ENCODE data around the gene TDRKH. TPM values are rescaled to one million over a fixed set of nuclear protein-coding genes. Genes with fewer than 3 reads are reported as not detected.

TDRKH gene
- total and polyA plus RNA-seq, 2 of the 13 experiments (the other 11 are each of a cell fraction or from before 2014, with no cell fraction given) = 3.9 to 5.4 TPM

GRCh38 chr1:151839457-151840403 is 49.4 kb upstream of the TDRKH start, which contains the start of gene C2CD4D (continued):
- TF ChIP-seq HOMEZ (CRISPR knock-in tag; IDR thresholded peaks at IDR 0.05; ENCODE audit: low read depth) (no peak), ZNF713 (CRISPR knock-in tag; IDR thresholded peaks at IDR 0.05) (no peak), GMEB2 (CRISPR knock-in tag; IDR thresholded peaks at IDR 0.05; ENCODE audit: low read depth) (no peak), ZNF746 (CRISPR knock-in tag; IDR thresholded peaks at IDR 0.05) (no peak), ZNF12 (CRISPR knock-in tag; IDR thresholded peaks at IDR 0.05) (no peak), MAFG (CRISPR knock-in tag; IDR thresholded peaks at IDR 0.05) (no peak), ZNF34 (CRISPR knock-in tag; IDR thresholded peaks at IDR 0.05; ENCODE audit: borderline replicate concordance) (no peak), IKZF4 (CRISPR knock-in tag; IDR thresholded peaks at IDR 0.05; ENCODE audit: borderline replicate concordance, low read depth, not compliant biosample characterization) (no peak), POLR2G (IDR thresholded peaks at IDR 0.05; ENCODE audit: low read depth, low read length) (peak; percentile 84), ZBTB1 (CRISPR knock-in tag; IDR thresholded peaks at IDR 0.05; ENCODE audit: borderline replicate concordance) (no peak), TFDP2 (CRISPR knock-in tag; IDR thresholded peaks at IDR 0.05) (no peak; the same call in 1 of the 2 replicates), TBL1XR1 (IDR thresholded peaks at IDR 0.05; ENCODE audit: borderline replicate concordance, low read length, partially characterized antibody) (no peak), ZFP41 (CRISPR knock-in tag; IDR thresholded peaks at IDR 0.05; ENCODE audit: borderline replicate concordance) (no peak; the same call in 1 of the 2 replicates), FOSL2 (CRISPR knock-in tag; IDR thresholded peaks at IDR 0.05) (peak; percentile 33; the same call in 1 of the 2 replicates), ISX (CRISPR knock-in tag; conservative IDR thresholded peaks at IDR 0.05) (no peak), ZNF280B (CRISPR knock-in tag; IDR thresholded peaks at IDR 0.05; ENCODE audit: borderline replicate concordance) (peak; percentile 94), HMGXB4 (CRISPR knock-in tag; IDR thresholded peaks at IDR 0.05; ENCODE audit: borderline replicate concordance in 1 of 2, low read depth in 1 of 2) (peak in 1 of 2 experiments; percentile 25; a peak in 1 of 4 replicates), KDM1A (CRISPR knock-in tag; IDR thresholded peaks at IDR 0.05) (no peak), RFX3 (CRISPR knock-in tag; IDR thresholded peaks at IDR 0.05) (no peak), ZNF446 (CRISPR knock-in tag; IDR thresholded peaks at IDR 0.05) (no peak), NR1H2 (CRISPR knock-in tag; IDR thresholded peaks at IDR 0.05; ENCODE audit: borderline replicate concordance, low read depth) (no peak)
